Progenitor cell of endocrine pancreas (in vitro differentiated cells): ENCODE measurements around the gene RSPH9. TPM values are rescaled to one million over a fixed set of nuclear protein-coding genes. Genes with fewer than 3 reads are reported as not detected.
A peak's percentile ranks its signal among the peaks of the same experiment; 100 is the strongest.

Experiments
- DNase-seq: peaks from one replicate; pipeline ENCODE4 v3.0.0; 2021; ENCODE audit warnings: low spot score; ENCODE audit not compliant: unreplicated experiment
- H3K27ac Mint-ChIP-seq: 2 replicates; pipeline ENCODE4 v1.8.0; 2021; ENCODE audit warnings: mild to moderate bottlenecking, moderate library complexity, mixed read lengths
- H3K27me3 Mint-ChIP-seq: 2 replicates; pipeline ENCODE4 v1.8.0; 2021; ENCODE audit warnings: mixed read lengths
- H3K36me3 Mint-ChIP-seq: 2 replicates; pipeline ENCODE4 v1.8.0; 2022; ENCODE audit warnings: mixed read lengths; ENCODE audit not compliant: insufficient read depth
- H3K4me1 Mint-ChIP-seq: 2 replicates; pipeline ENCODE4 v1.8.0; 2021; ENCODE audit warnings: low read depth, mixed read lengths
- H3K4me3 Mint-ChIP-seq: 2 replicates; pipeline ENCODE4 v1.8.0; 2021; ENCODE audit warnings: low read depth, mild to moderate bottlenecking, moderate library complexity, mixed read lengths
- H3K9me3 Mint-ChIP-seq: 2 replicates; pipeline ENCODE4 v1.8.0; 2021; ENCODE audit warnings: low read depth, mixed read lengths
- CTCF ChIP-seq: fragments of 200-600 bp; sonication (generic); IDR thresholded peaks from one replicate; pipeline ENCODE4 v1.5.0; 2021; ENCODE audit warnings: antibody characterized with exemption, mild to moderate bottlenecking; ENCODE audit not compliant: unreplicated experiment
- total RNA-seq: library from RNA; stranded (reverse); gene quantifications from 2 replicates; pipeline ENCODE4 v1.2.1, GENCODE V29; 2021

Gene RSPH9
- total RNA-seq, 1 donor from 2014 or later, result 0.29 TPM

- TF ChIP-seq CTCF, result no peak
- Mint-ChIP-seq H3K27ac (peak overlapping the region; percentile 74), H3K9me3 (no peaks in the 10 kb centered on the region), H3K4me1 (no peaks in the 10 kb centered on the region), H3K4me3 (no peak overlapping the region), H3K27me3 (no peaks in the 10 kb centered on the region), H3K36me3 (peaks cover 7% of the 10 kb centered on the region)
- DNase-seq, result no peak
These were observed 27.9 kb upstream of the RSPH9 start for GRCh38 chr6:43616725-43617472.

GRCh38 chr6:43621078-43621835, 23.6 kb upstream of the RSPH9 start:
- no peaks in the 10 kb centered on the region for H3K4me1 Mint-ChIP-seq
- TF ChIP-seq CTCF, result no peak
- peaks cover 17% of the 10 kb centered on the region for H3K36me3 Mint-ChIP-seq
- no peak for DNase-seq
- H3K4me3 Mint-ChIP-seq, result no peak overlapping the region
- no peaks in the 10 kb centered on the region for H3K9me3 Mint-ChIP-seq
- H3K27ac Mint-ChIP-seq, result no peak overlapping the region
- no peaks in the 10 kb centered on the region for H3K27me3 Mint-ChIP-seq

- Mint-ChIP-seq H3K4me3 (no peak overlapping the region), H3K27me3 (no peaks in the 10 kb centered on the region), H3K9me3 (no peaks in the 10 kb centered on the region), H3K36me3 (peaks cover 19% of the 10 kb centered on the region), H3K4me1 (peaks cover under 1% of the 10 kb centered on the region), H3K27ac (no peak overlapping the region)
- TF ChIP-seq CTCF, result no peak
- no peak for DNase-seq
These were observed 23.0 kb upstream of the RSPH9 start for GRCh38 chr6:43621836-43622180.

- Mint-ChIP-seq H3K4me1 (peaks cover 6% of the 10 kb centered on the region), H3K9me3 (no peaks in the 10 kb centered on the region), H3K27ac (no peak overlapping the region), H3K27me3 (no peaks in the 10 kb centered on the region), H3K4me3 (no peak overlapping the region), H3K36me3 (peaks cover 19% of the 10 kb centered on the region)
- no peak for DNase-seq
- TF ChIP-seq CTCF, result no peak
These were observed 22.3 kb upstream of the RSPH9 start for GRCh38 chr6:43622541-43622940.

GRCh38 chr6:43623880-43624785, 20.7 kb upstream of the RSPH9 start:
- TF ChIP-seq CTCF, result no peak
- Mint-ChIP-seq H3K4me1 (peaks cover 10% of the 10 kb centered on the region), H3K4me3 (no peak overlapping the region), H3K9me3 (no peaks in the 10 kb centered on the region), H3K27ac (no peak overlapping the region), H3K36me3 (peaks cover 19% of the 10 kb centered on the region), H3K27me3 (no peaks in the 10 kb centered on the region)
- no peak for DNase-seq
